DND-41 (cell line): ENCODE measurements around the gene CEP57L1.
"Not testable (repeated sequence)": the region's sequence is repeated elsewhere in the genome, so short reads cannot be mapped to it uniquely, and the experiment has no call there.

Experiments used
- ATAC-seq: fragments of 200-7000 bp; cut with Tn5 transposase; 3 replicates; pipeline ENCODE4 v1.9.1; 2021; ENCODE audit warnings: low read depth; ENCODE audit not compliant: insufficient read depth
- DNase-seq: peaks from one replicate; pipeline ENCODE4 v3.0.0-alpha.2; 2020
- H2AFZ ChIP-seq: 2 replicates; pipeline ENCODE4 v1.6.0; 2012; ENCODE audit warnings: low read depth, low read length
- H3K27ac ChIP-seq: 2 replicates; pipeline ENCODE4 v1.5.1; 2012; ENCODE audit warnings: low read length, inconsistent platforms
- H3K27me3 ChIP-seq: fragments of 200-600 bp; sonication (generic); 2 replicates; pipeline ENCODE4 v1.6.0; 2012; ENCODE audit warnings: low read length, mild to moderate bottlenecking, inconsistent platforms; ENCODE audit not compliant: insufficient read depth, poor library complexity
- H3K36me3 ChIP-seq: 2 replicates; pipeline ENCODE4 v1.5.1; 2012; ENCODE audit warnings: low read length, inconsistent platforms; ENCODE audit not compliant: insufficient read depth
- H3K4me1 ChIP-seq: 2 replicates; pipeline ENCODE4 v1.5.1; 2012; ENCODE audit warnings: mild to moderate bottlenecking, low read length; ENCODE audit not compliant: insufficient read depth
- H3K4me2 ChIP-seq: 2 replicates; pipeline ENCODE4 v1.6.0; 2012; ENCODE audit warnings: mild to moderate bottlenecking, moderate library complexity, low read length, inconsistent platforms; ENCODE audit not compliant: insufficient read depth
- H3K4me3 ChIP-seq, 2 experiments: fragments of 200-600 bp in 1 of 2; shearing (Covaris generic) in 1 of 2; 2 replicates each; pipeline ENCODE4 v1.5.1; 2012 to 2016; ENCODE audit warnings: inconsistent platforms in 2 of 2, low read length in 2 of 2, mild to moderate bottlenecking in 2 of 2, low read depth in 1 of 2, moderate library complexity in 1 of 2
- H3K79me2 ChIP-seq: 2 replicates; pipeline ENCODE4 v1.6.0; 2012; ENCODE audit warnings: low read length, inconsistent platforms; ENCODE audit not compliant: insufficient read depth
- H3K9ac ChIP-seq: 2 replicates; pipeline ENCODE4 v1.6.0; 2012; ENCODE audit warnings: low read depth, mild to moderate bottlenecking, inconsistent platforms, low read length, moderate library complexity
- H3K9me3 ChIP-seq: 2 replicates; pipeline ENCODE4 v1.5.1; 2012; ENCODE audit warnings: low read length, moderate library complexity, mild to moderate bottlenecking, inconsistent platforms; ENCODE audit not compliant: insufficient read depth, severe bottlenecking
- H4K20me1 ChIP-seq: 2 replicates; pipeline ENCODE4 v1.6.0; 2012; ENCODE audit warnings: low read length; ENCODE audit not compliant: insufficient read depth
- EZH2 ChIP-seq: IDR thresholded peaks from 3 replicates; pipeline ENCODE4 v1.6.1; 2012; ENCODE audit warnings: borderline replicate concordance, low read depth, mild to moderate bottlenecking, moderate library complexity, low read length, inconsistent platforms; ENCODE audit not compliant: severe bottlenecking
- TF ChIP-seq, protein P1 (sequence below): IDR thresholded peaks from 2 replicates; pipeline ENCODE4 v1.5.1; 2012; ENCODE audit warnings: borderline replicate concordance, low read length, moderate library complexity, mild to moderate bottlenecking; ENCODE audit not compliant: poor library complexity, severe bottlenecking; ENCODE audit errors: extremely low read depth

Gene CEP57L1

DNA sequence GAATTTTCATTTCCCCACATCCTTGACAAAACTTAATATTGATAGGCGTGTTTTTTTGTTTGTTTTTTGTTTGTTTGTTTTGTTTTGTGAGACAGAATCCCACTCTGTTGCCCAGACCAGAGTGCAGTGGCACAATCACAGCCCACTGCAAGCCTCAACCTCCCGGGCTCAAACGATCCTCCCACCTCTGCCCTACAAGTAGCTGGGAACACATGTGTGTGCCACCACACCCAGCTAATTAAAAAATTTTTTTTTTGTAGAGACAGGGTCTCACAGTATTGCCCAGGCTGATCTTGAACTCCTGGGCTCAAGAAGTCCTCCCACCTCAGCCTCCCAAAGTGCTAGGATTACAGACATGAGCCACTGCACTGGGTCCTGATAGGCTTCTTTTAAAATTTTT lies 9.2 kb downstream of the CEP57L1 start:
- Histone ChIP-seq H2AFZ (no peak overlapping the region), H3K9me3 (no peaks in the 10 kb centered on the region), H3K4me1 (no peaks in the 10 kb centered on the region), H3K27ac (no peak overlapping the region), H3K27me3 (no peaks in the 10 kb centered on the region), H3K9ac (no peak overlapping the region), H4K20me1 (no peaks in the 10 kb centered on the region), H3K4me3 (no peak overlapping the region), H3K36me3 (peaks cover 20% of the 10 kb centered on the region; the same call in 1 of the 2 replicates), H3K79me2 (peaks cover 55% of the 10 kb centered on the region), H3K4me2 (no peak overlapping the region)
- DNase-seq (no peak), ATAC-seq (no peak)
- no peak for TF ChIP-seq EZH2
- TF ChIP-seq, protein P1, sequence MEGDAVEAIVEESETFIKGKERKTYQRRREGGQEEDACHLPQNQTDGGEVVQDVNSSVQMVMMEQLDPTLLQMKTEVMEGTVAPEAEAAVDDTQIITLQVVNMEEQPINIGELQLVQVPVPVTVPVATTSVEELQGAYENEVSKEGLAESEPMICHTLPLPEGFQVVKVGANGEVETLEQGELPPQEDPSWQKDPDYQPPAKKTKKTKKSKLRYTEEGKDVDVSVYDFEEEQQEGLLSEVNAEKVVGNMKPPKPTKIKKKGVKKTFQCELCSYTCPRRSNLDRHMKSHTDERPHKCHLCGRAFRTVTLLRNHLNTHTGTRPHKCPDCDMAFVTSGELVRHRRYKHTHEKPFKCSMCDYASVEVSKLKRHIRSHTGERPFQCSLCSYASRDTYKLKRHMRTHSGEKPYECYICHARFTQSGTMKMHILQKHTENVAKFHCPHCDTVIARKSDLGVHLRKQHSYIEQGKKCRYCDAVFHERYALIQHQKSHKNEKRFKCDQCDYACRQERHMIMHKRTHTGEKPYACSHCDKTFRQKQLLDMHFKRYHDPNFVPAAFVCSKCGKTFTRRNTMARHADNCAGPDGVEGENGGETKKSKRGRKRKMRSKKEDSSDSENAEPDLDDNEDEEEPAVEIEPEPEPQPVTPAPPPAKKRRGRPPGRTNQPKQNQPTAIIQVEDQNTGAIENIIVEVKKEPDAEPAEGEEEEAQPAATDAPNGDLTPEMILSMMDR = no peak

DNA sequence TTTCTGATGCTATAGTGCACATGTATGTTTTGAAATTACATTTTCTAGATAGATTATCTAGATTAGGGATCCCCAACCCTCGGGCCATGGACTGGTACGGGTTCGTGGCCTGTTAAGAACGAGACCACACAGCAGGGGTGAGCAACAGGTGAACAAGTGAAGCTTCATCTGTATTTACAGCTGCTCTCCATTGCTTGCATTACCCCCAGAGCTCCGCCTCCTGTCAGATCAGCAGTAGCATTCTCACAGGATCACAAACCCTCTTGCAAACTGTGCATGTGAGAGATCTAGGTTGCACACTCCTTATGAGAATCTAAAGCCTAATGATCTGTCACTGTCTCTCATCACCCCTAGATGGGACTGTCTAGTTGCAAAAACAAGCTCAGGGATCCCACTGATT lies 10.4 kb downstream of the CEP57L1 start:
- H4K20me1 ChIP-seq = no peaks in the 10 kb centered on the region
- H3K4me1 ChIP-seq = no peaks in the 10 kb centered on the region
- no peak overlapping the region for H3K4me2 ChIP-seq
- H3K27ac ChIP-seq = no peak overlapping the region
- H2AFZ ChIP-seq = no peak overlapping the region
- ATAC-seq = no peak
- H3K9ac ChIP-seq = no peak overlapping the region
- TF ChIP-seq, protein P1 = no peak
- no peak for TF ChIP-seq EZH2
- peaks cover 51% of the 10 kb centered on the region for H3K79me2 ChIP-seq
- H3K9me3 ChIP-seq = no peaks in the 10 kb centered on the region
- peaks cover 13% of the 10 kb centered on the region; the same call in 1 of the 2 replicates for H3K36me3 ChIP-seq
- no peaks in the 10 kb centered on the region for H3K27me3 ChIP-seq
- DNase-seq = no peak
- no peak overlapping the region for H3K4me3 ChIP-seq

DNA sequence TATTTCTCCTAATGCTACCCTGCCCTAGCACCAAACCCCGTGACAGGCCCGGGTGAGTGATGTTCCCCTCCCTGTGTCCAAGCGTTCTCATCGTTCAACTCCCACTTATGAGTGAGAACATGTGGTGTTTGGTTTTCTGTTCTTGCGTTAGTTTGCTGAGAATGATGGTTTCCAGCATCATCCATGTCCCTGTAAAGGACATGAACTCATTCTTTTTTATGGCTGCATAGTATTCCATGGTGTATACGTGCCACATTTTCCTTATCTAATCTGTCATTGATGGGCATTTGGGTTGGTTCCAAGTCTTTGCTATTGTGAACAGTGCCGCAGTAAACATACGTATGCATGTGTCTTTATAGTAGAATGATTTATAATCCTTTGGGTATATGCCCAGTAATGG lies 14.4 kb downstream of the CEP57L1 start:
- H4K20me1 ChIP-seq, H3K4me3 ChIP-seq, H3K9ac ChIP-seq, ATAC-seq, H3K4me1 ChIP-seq, H3K4me2 ChIP-seq, H3K36me3 ChIP-seq, H3K9me3 ChIP-seq, H3K27ac ChIP-seq, H3K27me3 ChIP-seq, DNase-seq, H2AFZ ChIP-seq: not testable (repeated sequence)
- H3K79me2 ChIP-seq = peaks cover 44% of the 10 kb centered on the region

DNA sequence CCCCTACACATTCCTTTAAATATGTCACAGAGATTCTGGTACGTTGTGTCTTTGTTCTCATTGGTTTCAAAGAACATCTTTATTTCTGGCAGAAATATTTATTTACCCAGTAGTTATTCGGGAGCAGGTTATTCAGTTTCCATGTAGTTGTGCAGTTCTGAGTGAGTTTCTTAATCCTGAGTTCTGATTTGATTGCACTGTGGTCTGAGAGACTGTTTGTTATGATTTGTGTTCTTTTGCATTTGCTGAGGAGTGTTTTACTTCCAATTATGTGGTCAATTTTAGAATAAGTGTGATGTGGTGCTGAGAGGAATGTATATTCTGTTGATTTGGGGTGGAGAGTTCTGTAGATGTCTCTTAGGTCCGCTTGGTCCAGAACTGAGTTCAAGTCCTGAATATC lies 17.4 kb downstream of the CEP57L1 start:
- DNase-seq, H3K9ac ChIP-seq, H3K27me3 ChIP-seq, H2AFZ ChIP-seq, H3K4me2 ChIP-seq, H3K4me3 ChIP-seq, H3K36me3 ChIP-seq, H3K4me1 ChIP-seq, ATAC-seq, H3K9me3 ChIP-seq, H4K20me1 ChIP-seq, H3K27ac ChIP-seq: not testable (repeated sequence)
- H3K79me2 ChIP-seq = peaks cover 51% of the 10 kb centered on the region
